Measurements from ENCODE around the gene AGR3. TPM values are rescaled to one million over a fixed set of nuclear protein-coding genes. Genes with fewer than 3 reads are reported as not detected.

AGR3 gene
- total RNA-seq, 1 donor from 2014 or later = not detected

DNA sequence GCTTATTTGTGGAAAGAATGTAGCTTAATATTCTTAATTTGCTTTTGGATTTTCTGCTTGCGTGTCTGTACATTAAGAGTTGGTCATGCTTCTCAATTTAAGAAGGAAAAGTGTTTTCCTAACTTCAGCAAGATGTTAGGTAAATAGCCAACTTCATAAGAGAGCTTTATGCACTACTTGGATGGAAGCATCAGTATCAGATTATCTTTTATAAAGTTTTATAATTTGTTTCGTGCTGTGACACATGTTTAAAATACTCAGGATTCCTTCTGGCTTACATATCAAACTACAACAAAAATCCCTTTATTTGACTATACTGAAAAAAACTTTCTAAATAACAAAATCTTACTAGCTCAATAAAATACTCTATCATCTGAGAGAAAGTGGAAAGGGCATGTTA lies 42.1 kb downstream of the AGR3 start:
- peak overlapping the region; percentile 11 for H3K27ac Mint-ChIP-seq (ENCODE audit: unreplicated experiment)
- no peak for DNase-seq (ENCODE audit: extremely low spot score, unreplicated experiment)

DNA sequence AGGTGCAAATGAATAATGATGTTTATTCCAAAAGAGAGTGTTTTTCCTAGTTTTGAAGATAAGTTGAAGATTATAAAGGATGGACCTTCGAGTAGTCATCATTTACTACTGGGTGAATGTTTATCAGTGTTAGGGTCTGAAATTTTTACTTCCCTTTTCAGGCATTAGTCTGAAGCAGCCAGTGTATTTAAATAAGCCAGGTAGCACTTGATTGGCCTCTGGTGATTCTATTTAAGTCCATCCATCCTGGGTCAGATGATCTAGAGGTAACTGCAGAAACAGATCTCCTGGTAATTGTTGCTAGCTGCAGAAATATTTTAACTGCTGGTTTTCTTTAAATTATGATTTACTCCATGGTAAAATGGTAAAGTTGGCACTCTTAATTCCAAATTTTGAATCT lies 42.9 kb downstream of the AGR3 start:
- TF ChIP-seq, protein P1, sequence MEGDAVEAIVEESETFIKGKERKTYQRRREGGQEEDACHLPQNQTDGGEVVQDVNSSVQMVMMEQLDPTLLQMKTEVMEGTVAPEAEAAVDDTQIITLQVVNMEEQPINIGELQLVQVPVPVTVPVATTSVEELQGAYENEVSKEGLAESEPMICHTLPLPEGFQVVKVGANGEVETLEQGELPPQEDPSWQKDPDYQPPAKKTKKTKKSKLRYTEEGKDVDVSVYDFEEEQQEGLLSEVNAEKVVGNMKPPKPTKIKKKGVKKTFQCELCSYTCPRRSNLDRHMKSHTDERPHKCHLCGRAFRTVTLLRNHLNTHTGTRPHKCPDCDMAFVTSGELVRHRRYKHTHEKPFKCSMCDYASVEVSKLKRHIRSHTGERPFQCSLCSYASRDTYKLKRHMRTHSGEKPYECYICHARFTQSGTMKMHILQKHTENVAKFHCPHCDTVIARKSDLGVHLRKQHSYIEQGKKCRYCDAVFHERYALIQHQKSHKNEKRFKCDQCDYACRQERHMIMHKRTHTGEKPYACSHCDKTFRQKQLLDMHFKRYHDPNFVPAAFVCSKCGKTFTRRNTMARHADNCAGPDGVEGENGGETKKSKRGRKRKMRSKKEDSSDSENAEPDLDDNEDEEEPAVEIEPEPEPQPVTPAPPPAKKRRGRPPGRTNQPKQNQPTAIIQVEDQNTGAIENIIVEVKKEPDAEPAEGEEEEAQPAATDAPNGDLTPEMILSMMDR (IDR thresholded peaks at IDR 0.05) = no peak
- H3K27me3 Mint-ChIP-seq (ENCODE audit: unreplicated experiment) = no peaks in the 10 kb centered on the region
- H3K9me3 Mint-ChIP-seq (ENCODE audit: unreplicated experiment) = no peaks in the 10 kb centered on the region
- H3K4me1 Mint-ChIP-seq (ENCODE audit: unreplicated experiment) = peaks cover 15% of the 10 kb centered on the region
- H3K4me3 Mint-ChIP-seq (ENCODE audit: unreplicated experiment) = no peak overlapping the region
- H3K27ac Mint-ChIP-seq (ENCODE audit: unreplicated experiment) = no peak overlapping the region
- no peak for DNase-seq (ENCODE audit: extremely low spot score, unreplicated experiment)
- H3K36me3 Mint-ChIP-seq (ENCODE audit: unreplicated experiment) = no peaks in the 10 kb centered on the region

More for the DNA sequence above, 42.1 kb downstream of the AGR3 start:
- Mint-ChIP-seq H3K4me3 (ENCODE audit: unreplicated experiment) (no peak overlapping the region), H3K27me3 (ENCODE audit: unreplicated experiment) (no peaks in the 10 kb centered on the region), H3K4me1 (ENCODE audit: unreplicated experiment) (peaks cover 15% of the 10 kb centered on the region), H3K9me3 (ENCODE audit: unreplicated experiment) (no peaks in the 10 kb centered on the region), H3K36me3 (ENCODE audit: unreplicated experiment) (no peaks in the 10 kb centered on the region)
- TF ChIP-seq, protein P1 (IDR thresholded peaks at IDR 0.05) = no peak

DNA sequence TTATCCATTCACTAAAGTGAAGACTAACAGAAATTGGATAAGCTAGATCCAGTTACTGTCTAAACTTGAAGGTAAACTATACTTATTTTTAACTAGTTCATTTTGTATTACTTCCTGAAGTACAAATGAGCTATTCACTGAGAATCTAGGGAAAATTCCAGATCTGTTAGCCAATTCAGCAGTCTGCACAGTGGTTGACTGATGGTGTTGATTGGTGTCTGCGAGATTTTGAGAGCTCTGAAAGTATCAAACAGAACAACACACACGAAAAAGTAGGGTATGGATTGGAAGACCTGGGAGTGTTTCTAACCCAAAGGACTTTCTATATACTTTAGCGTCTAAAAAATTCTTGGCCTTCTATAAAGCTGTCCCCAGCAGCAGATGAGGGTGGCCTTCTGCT lies 43.4 kb downstream of the AGR3 start:
- no peak overlapping the region for H3K4me3 Mint-ChIP-seq (ENCODE audit: unreplicated experiment)
- no peaks in the 10 kb centered on the region for H3K36me3 Mint-ChIP-seq (ENCODE audit: unreplicated experiment)
- DNase-seq (ENCODE audit: extremely low spot score, unreplicated experiment) = no peak
- H3K4me1 Mint-ChIP-seq (ENCODE audit: unreplicated experiment) = peaks cover 15% of the 10 kb centered on the region
- no peak overlapping the region for H3K27ac Mint-ChIP-seq (ENCODE audit: unreplicated experiment)
- no peaks in the 10 kb centered on the region for H3K9me3 Mint-ChIP-seq (ENCODE audit: unreplicated experiment)
- no peaks in the 10 kb centered on the region for H3K27me3 Mint-ChIP-seq (ENCODE audit: unreplicated experiment)
- TF ChIP-seq, protein P1 (IDR thresholded peaks at IDR 0.05) = no peak

DNA sequence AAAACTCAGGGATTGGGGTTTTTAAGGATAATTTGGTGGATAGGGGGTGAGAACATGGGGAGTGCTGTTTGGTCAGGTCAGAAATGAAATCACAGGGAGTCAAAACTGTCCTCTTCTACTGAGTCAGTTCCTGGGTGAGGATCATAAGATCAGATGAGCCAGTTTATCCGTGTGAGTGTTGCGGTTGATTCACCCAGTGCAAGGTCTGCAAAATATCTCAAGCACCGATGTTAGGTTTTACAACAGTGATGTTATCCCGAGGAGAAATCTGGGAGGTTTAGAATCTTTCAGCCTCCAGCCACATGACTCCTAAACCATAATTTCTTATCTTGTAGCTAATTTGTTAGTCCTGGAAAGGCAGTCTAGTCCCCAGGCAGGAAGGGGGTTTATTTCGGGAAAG lies 45.3 kb downstream of the AGR3 start:
- H3K27ac Mint-ChIP-seq (ENCODE audit: unreplicated experiment) = no peak overlapping the region
- no peak overlapping the region for H3K4me3 Mint-ChIP-seq (ENCODE audit: unreplicated experiment)
- H3K9me3 Mint-ChIP-seq (ENCODE audit: unreplicated experiment) = peaks cover 5% of the 10 kb centered on the region
- H3K4me1 Mint-ChIP-seq (ENCODE audit: unreplicated experiment) = peaks cover 15% of the 10 kb centered on the region
- TF ChIP-seq, protein P1 (IDR thresholded peaks at IDR 0.05) = no peak
- H3K36me3 Mint-ChIP-seq (ENCODE audit: unreplicated experiment) = no peaks in the 10 kb centered on the region
- no peaks in the 10 kb centered on the region for H3K27me3 Mint-ChIP-seq (ENCODE audit: unreplicated experiment)
- no peak for DNase-seq (ENCODE audit: extremely low spot score, unreplicated experiment)

DNA sequence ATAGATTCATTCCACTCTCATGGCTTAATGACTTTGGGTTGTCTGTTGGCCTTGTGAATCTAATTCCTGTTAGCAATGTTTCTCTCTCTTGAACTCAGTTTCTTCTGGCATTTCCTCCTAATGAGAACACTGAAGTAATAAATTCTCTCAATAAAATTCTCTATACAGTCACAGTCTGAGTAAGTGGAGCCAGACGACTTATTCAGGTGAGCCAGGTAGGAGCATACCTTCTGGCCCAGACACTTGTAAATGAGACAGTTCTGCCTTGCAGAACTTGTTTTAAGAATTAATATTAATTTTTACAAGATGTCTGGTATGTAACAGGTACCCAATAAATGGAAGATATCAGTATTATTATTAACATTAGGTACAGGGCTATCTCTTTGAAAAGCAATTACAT lies 48.4 kb downstream of the AGR3 start:
- peaks cover 18% of the 10 kb centered on the region for H3K9me3 Mint-ChIP-seq (ENCODE audit: unreplicated experiment)
- H3K27ac Mint-ChIP-seq (ENCODE audit: unreplicated experiment) = no peak overlapping the region
- H3K36me3 Mint-ChIP-seq (ENCODE audit: unreplicated experiment) = no peaks in the 10 kb centered on the region
- TF ChIP-seq, protein P1 (IDR thresholded peaks at IDR 0.05) = no peak
- no peaks in the 10 kb centered on the region for H3K27me3 Mint-ChIP-seq (ENCODE audit: unreplicated experiment)
- H3K4me1 Mint-ChIP-seq (ENCODE audit: unreplicated experiment) = no peaks in the 10 kb centered on the region
- DNase-seq (ENCODE audit: extremely low spot score, unreplicated experiment) = no peak
- H3K4me3 Mint-ChIP-seq (ENCODE audit: unreplicated experiment) = no peak overlapping the region
